Neural cell (in vitro differentiated cells): ENCODE results near the gene TSPEAR. TPM values are rescaled to one million over a fixed set of nuclear protein-coding genes. Genes with fewer than 3 reads are reported as not detected.

Experiments
- H2AFZ ChIP-seq: fragments of 200-600, 300-800 bp; sonication (generic), shearing (Covaris generic); 2 replicates; pipeline ENCODE4 v1.6.0; 2014; ENCODE audit warnings: low read depth, mild to moderate bottlenecking, antibody characterized with exemption, low read length, moderate library complexity
- H3F3A ChIP-seq: fragments of 200-600 bp; shearing (Covaris generic); 2 replicates; pipeline ENCODE4 v1.6.1; 2016; ENCODE audit warnings: mild to moderate bottlenecking, moderate library complexity, mixed read lengths, antibody characterized with exemption, low read length; ENCODE audit not compliant: insufficient read depth, poor library complexity, severe bottlenecking
- H3K27ac ChIP-seq: fragments of 200-600, 300-800 bp; sonication (generic), shearing (Covaris generic); 2 replicates; pipeline ENCODE4 v1.5.1; 2014; ENCODE audit warnings: mild to moderate bottlenecking, low read length, moderate library complexity
- H3K27me3 ChIP-seq: fragments of 300-800, 200-600 bp; sonication (generic), shearing (Covaris generic); 2 replicates; pipeline ENCODE4 v1.6.0; 2014; ENCODE audit warnings: mild to moderate bottlenecking, low read depth, low read length, moderate library complexity; ENCODE audit not compliant: insufficient read depth
- H3K36me3 ChIP-seq: fragments of 300-800, 200-600 bp; sonication (generic), shearing (Covaris generic); 2 replicates; pipeline ENCODE4 v1.5.1; 2014; ENCODE audit warnings: mild to moderate bottlenecking, antibody characterized with exemption, low read length, moderate library complexity; ENCODE audit not compliant: insufficient read depth
- H3K4me2 ChIP-seq: fragments of 300-800, 200-600 bp; sonication (generic), shearing (Covaris generic); 2 replicates; pipeline ENCODE4 v1.6.0; 2014; ENCODE audit warnings: mild to moderate bottlenecking, low read length
- H3K4me3 ChIP-seq: fragments of 300-800, 200-600 bp; sonication (generic), shearing (Covaris generic); 2 replicates; pipeline ENCODE4 v1.5.1; 2014; ENCODE audit warnings: mild to moderate bottlenecking, low read length, moderate library complexity
- H3K79me2 ChIP-seq: fragments of 200-600 bp; shearing (Covaris generic); replicated peaks from 2 replicates; pipeline ENCODE4 v1.6.0; 2014; ENCODE audit warnings: mild to moderate bottlenecking, low read length, moderate library complexity; ENCODE audit not compliant: insufficient read depth
- H3K9ac ChIP-seq: fragments of 300-800, 200-600 bp; sonication (generic), shearing (Covaris generic); 2 replicates; pipeline ENCODE4 v1.6.1; 2016; ENCODE audit warnings: mild to moderate bottlenecking, low read length, mixed read lengths
- H3K9me2 ChIP-seq: fragments of 200-600 bp; shearing (Covaris generic); 2 replicates; pipeline ENCODE4 v1.6.1; 2016; ENCODE audit warnings: mild to moderate bottlenecking, low read length, mixed read lengths; ENCODE audit not compliant: insufficient read depth
- H3K9me3 ChIP-seq: fragments of 200-600, 300-800 bp; sonication (generic), shearing (Covaris generic); 2 replicates; pipeline ENCODE4 v1.6.1; 2016; ENCODE audit warnings: mild to moderate bottlenecking, mixed run types, low read length, moderate library complexity, mixed read lengths
- H4K20me1 ChIP-seq: fragments of 200-600 bp; shearing (Covaris generic); 2 replicates; pipeline ENCODE4 v1.6.1; 2016; ENCODE audit warnings: mild to moderate bottlenecking, mixed run types; ENCODE audit not compliant: insufficient read depth
- CTCF ChIP-seq: fragments of 450-650 bp; IDR thresholded peaks from 2 replicates; pipeline ENCODE4 v1.5.1; 2014; ENCODE audit warnings: antibody characterized with exemption, mild to moderate bottlenecking, moderate library complexity; ENCODE audit not compliant: poor library complexity, severe bottlenecking
- EP300 ChIP-seq: fragments of 450-650 bp; conservative IDR thresholded peaks from 2 replicates; pipeline ENCODE4 v1.6.1; 2014; ENCODE audit warnings: antibody characterized with exemption, mild to moderate bottlenecking, moderate library complexity; ENCODE audit not compliant: poor library complexity, severe bottlenecking
- EZH2 ChIP-seq: fragments of 200-600, 300-800 bp; shearing (Covaris generic), sonication (generic); IDR thresholded peaks from 2 replicates; pipeline ENCODE4 v1.6.1; 2014; ENCODE audit warnings: antibody characterized with exemption, low read length, borderline replicate concordance, mild to moderate bottlenecking; ENCODE audit not compliant: insufficient read depth, poor library complexity, severe bottlenecking
- MXI1 ChIP-seq: fragments of 450-650 bp; conservative IDR thresholded peaks from 2 replicates; pipeline ENCODE4 v1.6.1; 2014; ENCODE audit warnings: antibody characterized with exemption, mild to moderate bottlenecking; ENCODE audit not compliant: poor library complexity, severe bottlenecking
- POLR2AphosphoS5 ChIP-seq: IDR thresholded peaks from 2 replicates; pipeline ENCODE4 v1.6.1; 2012
- RAD21 ChIP-seq: fragments of 450-650 bp; conservative IDR thresholded peaks from 2 replicates; pipeline ENCODE4 v1.6.1; 2014; ENCODE audit warnings: antibody characterized with exemption, mild to moderate bottlenecking, moderate library complexity
- SMC3 ChIP-seq: fragments of 450-650 bp; conservative IDR thresholded peaks from 2 replicates; pipeline ENCODE4 v1.6.1; 2014; ENCODE audit warnings: antibody characterized with exemption, mild to moderate bottlenecking, moderate library complexity; ENCODE audit not compliant: poor library complexity
- TAF1 ChIP-seq: IDR thresholded peaks from 2 replicates; pipeline ENCODE4 v1.6.1; 2012; ENCODE audit warnings: low read depth
- polyA minus RNA-seq: library from RNA; depleted of rRNA, polyadenylated mRNA; stranded (reverse); fragments of >200 nt; gene quantifications from 2 replicates; pipeline ENCODE4 v1.2.3, GENCODE V29; 2014
- polyA plus RNA-seq: library from polyadenylated mRNA; depleted of rRNA; stranded (reverse); fragments of >200 nt; gene quantifications from 2 replicates; pipeline ENCODE4 v1.2.3, GENCODE V29; 2014
- TF ChIP-seq, protein P1 (sequence below): IDR thresholded peaks from 2 replicates; pipeline ENCODE4 v1.6.1; 2012; ENCODE audit warnings: borderline replicate concordance

Gene TSPEAR
- polyA plus RNA-seq, result 0.19 TPM in 1 of 2 replicates, not detected in the other
- 0.24 TPM in 1 of 2 replicates, not detected in the other for polyA minus RNA-seq

- Histone ChIP-seq H3K9ac (no peak within 1 kb of the TSS), H3F3A (no peaks in the 10 kb centered on the region), H3K36me3 (no peaks in the 10 kb centered on the region), H3K4me2 (no peak within 1 kb of the TSS), H3K9me2 (no peaks in the 10 kb centered on the region), H3K27ac (no peak within 1 kb of the TSS), H4K20me1 (no peaks in the 10 kb centered on the region), H3K9me3 (no peaks in the 10 kb centered on the region), H2AFZ (no peak within 1 kb of the TSS), H3K4me3 (peak within 1 kb of the TSS; percentile 57), H3K79me2 (no peaks in the 10 kb centered on the region), H3K27me3 (peaks cover 76% of the 10 kb centered on the region)
- TF ChIP-seq EZH2, result peak; percentile 30
- TF ChIP-seq TAF1, result no peak
These were observed at the start of gene TSPEAR for GRCh38 chr21:44711327-44712202. TSPEAR (minus strand) TSS chr21:44711572; CDS start chr21:44711514, 58 bp downstream.

GRCh38 chr21:44760376-44760775 is 49.0 kb upstream of the TSPEAR start:
- H3F3A ChIP-seq, result no peaks in the 10 kb centered on the region
- TF ChIP-seq MXI1 (no peak), SMC3 (no peak), EP300 (no peak), CTCF (no peak), TAF1 (no peak), EZH2 (no peak), POLR2AphosphoS5 (no peak), RAD21 (no peak)
- TF ChIP-seq, protein P1, sequence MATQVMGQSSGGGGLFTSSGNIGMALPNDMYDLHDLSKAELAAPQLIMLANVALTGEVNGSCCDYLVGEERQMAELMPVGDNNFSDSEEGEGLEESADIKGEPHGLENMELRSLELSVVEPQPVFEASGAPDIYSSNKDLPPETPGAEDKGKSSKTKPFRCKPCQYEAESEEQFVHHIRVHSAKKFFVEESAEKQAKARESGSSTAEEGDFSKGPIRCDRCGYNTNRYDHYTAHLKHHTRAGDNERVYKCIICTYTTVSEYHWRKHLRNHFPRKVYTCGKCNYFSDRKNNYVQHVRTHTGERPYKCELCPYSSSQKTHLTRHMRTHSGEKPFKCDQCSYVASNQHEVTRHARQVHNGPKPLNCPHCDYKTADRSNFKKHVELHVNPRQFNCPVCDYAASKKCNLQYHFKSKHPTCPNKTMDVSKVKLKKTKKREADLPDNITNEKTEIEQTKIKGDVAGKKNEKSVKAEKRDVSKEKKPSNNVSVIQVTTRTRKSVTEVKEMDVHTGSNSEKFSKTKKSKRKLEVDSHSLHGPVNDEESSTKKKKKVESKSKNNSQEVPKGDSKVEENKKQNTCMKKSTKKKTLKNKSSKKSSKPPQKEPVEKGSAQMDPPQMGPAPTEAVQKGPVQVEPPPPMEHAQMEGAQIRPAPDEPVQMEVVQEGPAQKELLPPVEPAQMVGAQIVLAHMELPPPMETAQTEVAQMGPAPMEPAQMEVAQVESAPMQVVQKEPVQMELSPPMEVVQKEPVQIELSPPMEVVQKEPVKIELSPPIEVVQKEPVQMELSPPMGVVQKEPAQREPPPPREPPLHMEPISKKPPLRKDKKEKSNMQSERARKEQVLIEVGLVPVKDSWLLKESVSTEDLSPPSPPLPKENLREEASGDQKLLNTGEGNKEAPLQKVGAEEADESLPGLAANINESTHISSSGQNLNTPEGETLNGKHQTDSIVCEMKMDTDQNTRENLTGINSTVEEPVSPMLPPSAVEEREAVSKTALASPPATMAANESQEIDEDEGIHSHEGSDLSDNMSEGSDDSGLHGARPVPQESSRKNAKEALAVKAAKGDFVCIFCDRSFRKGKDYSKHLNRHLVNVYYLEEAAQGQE, result no peak
- H3K9me3 ChIP-seq, result no peaks in the 10 kb centered on the region

More at GRCh38 chr21:44760376-44760775, 49.0 kb upstream of the TSPEAR start:
- no peak overlapping the region for H3K9ac ChIP-seq
- H3K27ac ChIP-seq, result no peak overlapping the region
- no peaks in the 10 kb centered on the region for H3K9me2 ChIP-seq
- no peaks in the 10 kb centered on the region for H3K79me2 ChIP-seq
- no peaks in the 10 kb centered on the region for H3K36me3 ChIP-seq
- H2AFZ ChIP-seq, result no peak overlapping the region
- no peak overlapping the region for H3K4me2 ChIP-seq
- no peak overlapping the region for H3K4me3 ChIP-seq
- H3K27me3 ChIP-seq, result no peaks in the 10 kb centered on the region
- no peaks in the 10 kb centered on the region for H4K20me1 ChIP-seq
